GM12875 (cell line): Measurements from ENCODE around the gene EFCAB3.

Source experiments
- H3K4me3 ChIP-seq: one replicate; pipeline ENCODE4 v1.5.1; 2011; ENCODE audit warnings: low read depth, low read length, control low read depth
- TF ChIP-seq, protein P1 (sequence below): IDR thresholded peaks from 2 replicates; pipeline ENCODE4 v1.5.1; 2011; ENCODE audit warnings: low read depth, mild to moderate bottlenecking, control low read depth, inconsistent platforms, low read length, moderate library complexity, borderline replicate concordance; ENCODE audit not compliant: insufficient read depth

The EFCAB3 gene

DNA sequence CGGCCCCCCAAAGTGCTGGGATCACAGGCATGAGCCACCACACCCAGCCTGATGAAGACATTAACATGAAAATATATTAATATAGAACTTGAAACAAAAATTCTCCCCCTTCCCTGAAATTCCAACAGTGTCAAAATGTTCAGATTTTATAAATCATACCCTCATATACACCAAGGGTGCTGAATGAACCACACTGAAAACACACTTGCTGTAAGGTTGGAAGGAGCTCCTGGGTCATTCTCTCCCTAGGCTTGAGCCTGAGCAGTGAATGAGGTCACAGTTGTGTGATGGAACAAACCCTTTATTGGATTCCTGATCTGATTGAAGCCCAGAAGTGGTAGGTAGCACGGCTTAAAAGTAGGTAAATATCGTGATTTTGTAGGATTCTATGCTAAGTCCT, at the start of gene EFCAB3:
Gene EFCAB3 (plus strand): TSS at position 301 of the 400 bp plus-strand sequence. CDS start 2,427 bp downstream, outside the sequence.
- H3K4me3 ChIP-seq: no peak within 1 kb of the TSS
- TF ChIP-seq, protein P1, sequence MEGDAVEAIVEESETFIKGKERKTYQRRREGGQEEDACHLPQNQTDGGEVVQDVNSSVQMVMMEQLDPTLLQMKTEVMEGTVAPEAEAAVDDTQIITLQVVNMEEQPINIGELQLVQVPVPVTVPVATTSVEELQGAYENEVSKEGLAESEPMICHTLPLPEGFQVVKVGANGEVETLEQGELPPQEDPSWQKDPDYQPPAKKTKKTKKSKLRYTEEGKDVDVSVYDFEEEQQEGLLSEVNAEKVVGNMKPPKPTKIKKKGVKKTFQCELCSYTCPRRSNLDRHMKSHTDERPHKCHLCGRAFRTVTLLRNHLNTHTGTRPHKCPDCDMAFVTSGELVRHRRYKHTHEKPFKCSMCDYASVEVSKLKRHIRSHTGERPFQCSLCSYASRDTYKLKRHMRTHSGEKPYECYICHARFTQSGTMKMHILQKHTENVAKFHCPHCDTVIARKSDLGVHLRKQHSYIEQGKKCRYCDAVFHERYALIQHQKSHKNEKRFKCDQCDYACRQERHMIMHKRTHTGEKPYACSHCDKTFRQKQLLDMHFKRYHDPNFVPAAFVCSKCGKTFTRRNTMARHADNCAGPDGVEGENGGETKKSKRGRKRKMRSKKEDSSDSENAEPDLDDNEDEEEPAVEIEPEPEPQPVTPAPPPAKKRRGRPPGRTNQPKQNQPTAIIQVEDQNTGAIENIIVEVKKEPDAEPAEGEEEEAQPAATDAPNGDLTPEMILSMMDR: no peak

DNA sequence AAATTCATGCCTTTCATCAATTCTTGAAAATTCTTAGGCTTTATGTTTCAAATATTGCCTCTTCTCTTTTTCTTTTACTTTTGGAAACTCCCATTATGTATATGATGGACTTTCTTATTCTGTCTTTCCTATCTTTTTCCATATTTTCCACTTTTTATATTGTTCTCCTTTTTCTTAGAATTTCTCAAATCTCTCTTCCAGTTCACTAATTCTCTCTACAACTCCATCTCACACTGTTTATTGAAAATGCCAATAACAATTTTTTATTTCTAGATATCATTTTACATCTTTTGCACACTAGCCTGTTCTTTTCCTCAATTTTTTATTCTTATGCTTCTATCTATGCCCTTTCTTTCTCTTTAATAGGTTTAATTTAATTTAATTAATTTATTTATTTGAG, 43.8 kb upstream of the EFCAB3 start:
- no peak overlapping the region for H3K4me3 ChIP-seq
- TF ChIP-seq, protein P1: no peak

DNA sequence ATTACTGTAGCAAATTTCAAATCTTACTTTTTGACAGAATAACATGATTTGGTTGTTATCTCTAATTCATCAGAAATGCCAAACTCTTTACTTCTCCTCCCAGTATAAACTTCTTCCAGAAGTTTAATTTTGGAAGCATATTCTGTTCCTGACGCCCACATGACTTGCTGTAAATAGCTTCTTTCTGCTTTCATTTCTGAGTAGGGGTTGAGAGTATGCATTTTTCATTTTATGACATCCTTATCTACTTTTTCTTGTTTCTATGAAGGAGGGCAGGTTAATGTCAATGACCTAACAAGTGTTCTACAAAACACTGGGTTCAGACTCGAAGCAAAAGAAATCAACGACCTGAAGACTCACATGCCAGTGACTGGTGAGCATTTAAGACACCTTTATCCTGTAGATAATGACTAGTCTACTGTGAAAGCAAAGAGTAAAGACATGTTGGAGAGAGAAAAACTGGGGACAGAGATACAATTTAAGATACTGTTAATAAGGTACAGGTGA, 36.5 kb upstream of the EFCAB3 start:
- no peak overlapping the region for H3K4me3 ChIP-seq
- TF ChIP-seq, protein P1: no peak

DNA sequence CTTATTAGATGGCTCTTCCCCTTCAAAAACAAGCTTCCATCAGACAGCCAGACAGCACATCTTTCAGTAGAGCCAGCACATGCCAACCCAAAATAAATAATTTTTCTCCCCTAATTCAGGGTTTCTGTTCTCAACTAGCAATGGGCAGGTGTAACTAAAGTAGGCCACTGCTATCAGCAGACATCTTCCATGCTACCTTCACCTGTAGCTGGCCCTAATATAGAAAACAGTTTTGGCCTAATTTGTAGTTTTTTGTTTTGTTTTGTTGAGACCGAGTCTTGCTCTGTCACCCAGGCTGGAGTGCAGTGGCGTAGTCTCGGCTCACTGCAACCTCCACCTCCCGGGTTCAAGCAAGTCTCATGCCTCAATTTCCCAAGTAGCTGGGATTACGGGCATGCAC, 29.2 kb upstream of the EFCAB3 start:
- TF ChIP-seq, protein P1: no peak
- H3K4me3 ChIP-seq: no peak overlapping the region

DNA sequence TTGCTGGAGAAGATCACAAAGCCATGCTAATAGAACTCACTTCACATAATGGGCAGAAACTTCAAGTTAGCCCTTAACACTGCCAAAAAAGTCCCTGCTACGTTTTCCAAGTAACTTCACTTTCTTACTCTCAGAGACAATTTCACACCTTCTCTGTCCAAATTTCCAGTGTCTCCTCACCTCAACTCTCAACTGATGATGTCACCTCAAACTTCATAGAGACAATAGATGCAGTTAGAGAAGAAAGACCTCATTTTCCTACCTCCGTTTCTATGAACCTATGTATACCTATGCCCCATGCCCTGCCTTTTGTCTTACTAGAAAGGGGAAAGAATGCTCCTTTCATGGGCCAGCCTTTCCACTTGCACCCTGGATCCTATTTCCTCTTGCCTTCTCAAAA, 14.2 kb upstream of the EFCAB3 start:
- TF ChIP-seq, protein P1: no peak
- no peak overlapping the region for H3K4me3 ChIP-seq

DNA sequence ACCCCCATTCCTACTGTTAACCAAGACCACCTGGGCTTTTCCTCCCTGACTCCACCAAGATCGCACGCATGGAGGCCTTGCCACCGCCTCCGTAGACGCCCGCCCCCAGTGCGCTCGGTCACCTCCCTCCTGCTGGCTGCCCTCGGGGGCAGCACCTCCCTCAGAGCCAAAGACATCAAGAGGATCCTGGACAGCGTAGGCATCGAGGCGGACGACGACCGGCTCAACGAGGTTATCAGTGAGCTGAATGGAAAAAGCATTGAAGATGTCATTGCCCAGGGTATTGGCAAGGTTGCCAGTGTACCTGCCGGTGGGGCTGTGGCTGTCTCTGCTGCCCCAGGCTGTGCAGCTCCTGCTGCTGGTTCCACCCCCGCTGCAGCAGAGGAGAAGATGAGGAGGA, 1.2 kb downstream of the EFCAB3 start:
- TF ChIP-seq, protein P1: no peak
- H3K4me3 ChIP-seq: no peak overlapping the region

DNA sequence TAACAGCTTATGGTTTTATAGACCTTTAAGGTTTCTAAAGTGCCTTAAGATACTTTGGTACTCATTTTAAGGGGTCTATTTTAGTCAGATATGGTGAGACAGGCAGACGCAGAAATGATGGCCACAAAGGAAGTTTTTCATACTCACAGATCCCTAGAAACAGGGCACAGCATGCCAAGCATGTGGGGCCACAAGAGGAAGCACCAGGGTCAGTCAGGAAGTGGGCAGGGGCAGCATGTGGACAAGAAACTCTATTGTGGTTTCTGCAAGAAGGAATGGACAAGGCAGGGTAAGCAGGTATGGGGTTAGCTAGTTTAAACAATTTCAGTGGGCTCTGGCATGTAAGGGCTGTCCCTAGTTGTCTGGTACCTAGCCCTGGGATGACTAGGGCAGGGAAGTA, 8.5 kb downstream of the EFCAB3 start:
- no peak overlapping the region for H3K4me3 ChIP-seq
- TF ChIP-seq, protein P1: no peak
